Hematopoietic multipotent progenitor cell treated with erythropoietin and hydrocortisone succinate and interleukin-3 and kit ligand, for 6 days (in vitro differentiated cells): ENCODE results near the gene TCTN1.
A peak's percentile ranks its signal among the peaks of the same experiment; 100 is the strongest.

Experiments used
- DNase-seq: peaks from one replicate; pipeline ENCODE4 v3.0.0-alpha.2; 2015

Gene TCTN1

GRCh38 chr12:110686294-110686903 lies 72.5 kb downstream of the TCTN1 start:
- no peak for DNase-seq

- peak; percentile 60 for DNase-seq
Observed at GRCh38 chr12:110687396-110688169, 73.7 kb downstream of the TCTN1 start.

GRCh38 chr12:110688446-110689280 lies 74.7 kb downstream of the TCTN1 start, which contains the start of gene HVCN1:
Gene HVCN1, minus strand, starts transcription at chr12:110689115. Its CDS starts 5,870 bp downstream, at chr12:110683245.
- DNase-seq = peak; percentile 45

- DNase-seq = peak; percentile 69
Observed at GRCh38 chr12:110689281-110690126, 75.6 kb downstream of the TCTN1 start.

GRCh38 chr12:110690127-110690430 lies 76.2 kb downstream of the TCTN1 start:
- no peak for DNase-seq

GRCh38 chr12:110693731-110694130 lies 79.8 kb downstream of the TCTN1 start:
- DNase-seq = peak; percentile 86

- DNase-seq = peak; percentile 73
Observed at GRCh38 chr12:110694330-110694901, 80.5 kb downstream of the TCTN1 start.

- no peak for DNase-seq
Observed at GRCh38 chr12:110696283-110696682, 82.4 kb downstream of the TCTN1 start.

- no peak for DNase-seq
Observed at GRCh38 chr12:110697236-110697635, 83.3 kb downstream of the TCTN1 start.

GRCh38 chr12:110698171-110698902 lies 84.4 kb downstream of the TCTN1 start:
- DNase-seq = peak; percentile 95
